Glutamatergic neuron (in vitro differentiated cells): ENCODE results near the gene CTDSP2. TPM values are rescaled to one million over a fixed set of nuclear protein-coding genes. Genes with fewer than 3 reads are reported as not detected.

Source experiments
- DNase-seq: peaks from one replicate; pipeline ENCODE4 v3.0.0; 2022
- H3K27ac Mint-ChIP-seq: one replicate; pipeline ENCODE4 v1.8.0; 2020; ENCODE audit warnings: mild to moderate bottlenecking, mixed read lengths, inconsistent platforms; ENCODE audit not compliant: unreplicated experiment
- H3K27me3 Mint-ChIP-seq: one replicate; pipeline ENCODE4 v1.8.0; 2020; ENCODE audit warnings: mild to moderate bottlenecking, moderate library complexity, mixed read lengths, inconsistent platforms; ENCODE audit not compliant: unreplicated experiment
- H3K36me3 Mint-ChIP-seq: one replicate; pipeline ENCODE4 v1.8.0; 2020; ENCODE audit warnings: mild to moderate bottlenecking, mixed read lengths, inconsistent platforms; ENCODE audit not compliant: unreplicated experiment
- H3K4me1 Mint-ChIP-seq: one replicate; pipeline ENCODE4 v1.8.0; 2020; ENCODE audit warnings: mild to moderate bottlenecking, low read depth, mixed read lengths, inconsistent platforms; ENCODE audit not compliant: unreplicated experiment
- H3K4me3 Mint-ChIP-seq: one replicate; pipeline ENCODE4 v1.8.0; 2020; ENCODE audit warnings: mild to moderate bottlenecking, mixed read lengths, inconsistent platforms; ENCODE audit not compliant: unreplicated experiment
- H3K9me3 Mint-ChIP-seq: one replicate; pipeline ENCODE4 v1.8.0; 2020; ENCODE audit warnings: mild to moderate bottlenecking, moderate library complexity, mixed read lengths, inconsistent platforms; ENCODE audit not compliant: unreplicated experiment
- CTCF ChIP-seq: fragments of 200-600 bp; sonication (generic); IDR thresholded peaks from one replicate; pipeline ENCODE4 v1.5.0; 2021; ENCODE audit not compliant: partially characterized antibody, unreplicated experiment
- total RNA-seq: library from RNA; stranded (reverse); fragmentation: NEBNext Ultra II Directional; extraction: Animal tissue kit (Norgen Biotek cat#: 25700); gene quantifications from one replicate; pipeline ENCODE4 v1.2.1, GENCODE V29; 2021; ENCODE audit not compliant: unreplicated experiment

Gene CTDSP2
- total RNA-seq, 1 donor from 2014 or later = 127 TPM

- peaks cover 18% of the 10 kb centered on the region for H3K27me3 Mint-ChIP-seq
- peaks cover 39% of the 10 kb centered on the region for H3K4me1 Mint-ChIP-seq
- H3K27ac Mint-ChIP-seq = peak overlapping the region; percentile 100
- peak overlapping the region; percentile 15 for H3K4me3 Mint-ChIP-seq
- H3K36me3 Mint-ChIP-seq = peaks cover 3% of the 10 kb centered on the region
- peaks cover 18% of the 10 kb centered on the region for H3K9me3 Mint-ChIP-seq
- no peak for TF ChIP-seq CTCF
- DNase-seq = no peak
Observed at GRCh38 chr12:57869927-57870318, 23.4 kb upstream of the CTDSP2 start.

GRCh38 chr12:57869298-57869926, 22.9 kb upstream of the CTDSP2 start:
- Mint-ChIP-seq H3K27me3 (peaks cover 18% of the 10 kb centered on the region), H3K27ac (peak overlapping the region; percentile 100), H3K9me3 (peaks cover 18% of the 10 kb centered on the region), H3K4me1 (peaks cover 42% of the 10 kb centered on the region), H3K4me3 (peak overlapping the region; percentile 74), H3K36me3 (peaks cover 3% of the 10 kb centered on the region)
- DNase-seq = peak; percentile 64
- TF ChIP-seq CTCF = no peak

DNA sequence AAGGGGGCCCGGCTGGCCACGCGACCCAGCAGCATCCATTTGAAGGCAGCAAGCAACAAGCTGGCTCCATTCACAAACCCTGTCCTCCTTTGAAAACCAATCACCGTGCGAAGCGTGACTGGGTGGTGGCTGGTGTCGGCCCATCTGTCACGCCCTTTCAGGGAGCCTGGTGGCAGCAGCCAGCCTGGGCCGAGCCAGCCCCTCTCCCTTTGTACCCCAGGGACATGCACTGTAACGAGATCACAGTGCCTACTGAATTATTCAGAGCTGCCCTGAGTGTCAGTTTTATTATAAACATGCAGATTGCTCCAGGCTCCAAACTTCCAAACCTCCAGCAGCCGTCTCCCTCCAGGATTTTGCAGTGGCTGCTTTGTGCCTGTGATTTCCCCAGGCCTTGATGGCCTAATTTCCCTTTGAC, 22.3 kb upstream of the CTDSP2 start:
- Mint-ChIP-seq H3K4me1 (peaks cover 42% of the 10 kb centered on the region), H3K36me3 (peaks cover 3% of the 10 kb centered on the region), H3K27me3 (peaks cover 18% of the 10 kb centered on the region), H3K27ac (peak overlapping the region; percentile 100), H3K9me3 (peaks cover 18% of the 10 kb centered on the region), H3K4me3 (peak overlapping the region; percentile 74)
- no peak for TF ChIP-seq CTCF
- DNase-seq = peak; percentile 93

GRCh38 chr12:57868221-57868620, 21.7 kb upstream of the CTDSP2 start:
- H3K36me3 Mint-ChIP-seq = peaks cover 3% of the 10 kb centered on the region
- H3K27ac Mint-ChIP-seq = peak overlapping the region; percentile 100
- H3K9me3 Mint-ChIP-seq = peaks cover 20% of the 10 kb centered on the region
- peaks cover 18% of the 10 kb centered on the region for H3K27me3 Mint-ChIP-seq
- TF ChIP-seq CTCF = no peak
- DNase-seq = no peak
- H3K4me1 Mint-ChIP-seq = peaks cover 40% of the 10 kb centered on the region
- peak overlapping the region; percentile 74 for H3K4me3 Mint-ChIP-seq

DNA sequence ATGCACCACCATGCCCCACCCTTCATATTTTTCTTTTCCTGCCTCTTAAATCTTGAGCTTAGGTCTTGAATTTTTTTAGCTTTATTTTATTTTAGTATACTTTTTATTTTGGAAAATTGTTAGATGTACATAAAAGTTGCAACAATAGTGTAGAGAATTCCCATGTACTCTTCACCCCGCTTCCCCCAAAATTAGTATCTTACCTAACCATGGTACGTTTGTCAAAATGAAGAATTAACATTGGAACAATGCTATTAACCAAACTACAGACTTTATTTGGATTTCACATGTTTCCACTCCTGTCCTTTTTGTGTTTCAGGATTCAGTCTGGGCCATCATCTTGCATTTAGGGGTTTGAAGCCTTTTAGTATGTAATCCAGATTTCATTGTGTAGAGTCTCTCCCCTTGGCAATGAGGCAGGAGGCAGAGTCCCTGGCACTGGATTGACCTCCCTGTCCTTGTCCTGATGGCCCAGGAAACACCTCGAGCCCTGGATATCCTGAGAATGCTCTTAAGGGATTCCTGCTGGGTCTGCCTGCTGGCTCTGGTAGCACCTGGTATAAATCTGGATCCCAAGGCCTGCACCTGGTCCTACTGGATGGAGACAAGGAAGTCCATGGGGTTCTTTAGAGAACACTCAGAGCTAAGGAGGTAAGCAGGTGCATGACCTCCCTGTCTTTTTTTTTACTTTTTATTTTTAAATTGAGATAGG, 19.9 kb upstream of the CTDSP2 start:
- Mint-ChIP-seq H3K27ac (no peak overlapping the region), H3K4me1 (peaks cover 42% of the 10 kb centered on the region), H3K36me3 (no peaks in the 10 kb centered on the region), H3K9me3 (peaks cover 16% of the 10 kb centered on the region), H3K27me3 (peaks cover 18% of the 10 kb centered on the region), H3K4me3 (no peak overlapping the region)
- no peak for DNase-seq
- no peak for TF ChIP-seq CTCF
